ENCODE measurements around the gene ENKUR.
"Not testable (repeated sequence)": the region's sequence is repeated elsewhere in the genome, so short reads cannot be mapped to it uniquely, and the experiment has no call there.

ENKUR gene

DNA sequence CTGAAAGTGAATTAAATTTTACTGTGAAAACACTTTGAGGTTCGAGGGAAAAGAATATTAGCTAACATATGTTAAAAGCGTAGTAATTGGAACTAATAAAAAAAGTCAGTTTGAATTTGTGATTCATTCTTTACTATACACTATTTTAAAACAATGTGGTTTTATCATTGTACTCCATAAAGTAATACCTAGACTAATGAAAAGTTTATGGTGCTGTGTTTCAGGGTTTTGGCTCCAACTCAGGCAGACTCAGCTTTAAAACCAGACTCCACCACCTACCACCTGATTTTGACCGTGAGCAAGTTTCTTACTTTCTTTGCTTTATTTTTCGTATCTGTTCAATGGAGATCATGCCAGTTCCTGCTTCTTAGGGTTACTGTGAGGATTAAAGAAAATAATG is 54.4 kb downstream of the ENKUR start:
- TF ChIP-seq, protein P1, sequence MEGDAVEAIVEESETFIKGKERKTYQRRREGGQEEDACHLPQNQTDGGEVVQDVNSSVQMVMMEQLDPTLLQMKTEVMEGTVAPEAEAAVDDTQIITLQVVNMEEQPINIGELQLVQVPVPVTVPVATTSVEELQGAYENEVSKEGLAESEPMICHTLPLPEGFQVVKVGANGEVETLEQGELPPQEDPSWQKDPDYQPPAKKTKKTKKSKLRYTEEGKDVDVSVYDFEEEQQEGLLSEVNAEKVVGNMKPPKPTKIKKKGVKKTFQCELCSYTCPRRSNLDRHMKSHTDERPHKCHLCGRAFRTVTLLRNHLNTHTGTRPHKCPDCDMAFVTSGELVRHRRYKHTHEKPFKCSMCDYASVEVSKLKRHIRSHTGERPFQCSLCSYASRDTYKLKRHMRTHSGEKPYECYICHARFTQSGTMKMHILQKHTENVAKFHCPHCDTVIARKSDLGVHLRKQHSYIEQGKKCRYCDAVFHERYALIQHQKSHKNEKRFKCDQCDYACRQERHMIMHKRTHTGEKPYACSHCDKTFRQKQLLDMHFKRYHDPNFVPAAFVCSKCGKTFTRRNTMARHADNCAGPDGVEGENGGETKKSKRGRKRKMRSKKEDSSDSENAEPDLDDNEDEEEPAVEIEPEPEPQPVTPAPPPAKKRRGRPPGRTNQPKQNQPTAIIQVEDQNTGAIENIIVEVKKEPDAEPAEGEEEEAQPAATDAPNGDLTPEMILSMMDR (IDR thresholded peaks at IDR 0.05), result no peak
- Mint-ChIP-seq H3K27ac (no peak overlapping the region), H3K27me3 (ENCODE audit: low read depth, poor library complexity) (no peaks in the 10 kb centered on the region), H3K4me3 (no peak overlapping the region), H3K36me3 (ENCODE audit: low read depth) (no peaks in the 10 kb centered on the region), H3K9me3 (no peaks in the 10 kb centered on the region), H3K4me1 (peaks cover 34% of the 10 kb centered on the region)
- no peak for DNase-seq

GRCh38 chr10:24959382-24959730 is 56.6 kb downstream of the ENKUR start:
- peak overlapping the region; percentile 5 for H3K27ac Mint-ChIP-seq

GRCh38 chr10:24958721-24959381 is 57.1 kb downstream of the ENKUR start:
- H3K9me3 Mint-ChIP-seq, result no peaks in the 10 kb centered on the region
- peak overlapping the region; percentile 91 for H3K27ac Mint-ChIP-seq

More at GRCh38 chr10:24959382-24959730, 56.6 kb downstream of the ENKUR start:
- no peak for DNase-seq
- no peaks in the 10 kb centered on the region for H3K27me3 Mint-ChIP-seq (ENCODE audit: low read depth, poor library complexity)
- TF ChIP-seq, protein P1 (IDR thresholded peaks at IDR 0.05), result no peak
- H3K9me3 Mint-ChIP-seq, result no peaks in the 10 kb centered on the region
- no peaks in the 10 kb centered on the region for H3K36me3 Mint-ChIP-seq (ENCODE audit: low read depth)
- peaks cover 34% of the 10 kb centered on the region for H3K4me1 Mint-ChIP-seq
- no peak overlapping the region for H3K4me3 Mint-ChIP-seq

GRCh38 chr10:24958091-24958720 is 57.8 kb downstream of the ENKUR start:
- Mint-ChIP-seq H3K4me1 (peaks cover 36% of the 10 kb centered on the region), H3K36me3 (ENCODE audit: low read depth) (no peaks in the 10 kb centered on the region), H3K27me3 (ENCODE audit: low read depth, poor library complexity) (no peaks in the 10 kb centered on the region), H3K27ac (peak overlapping the region; percentile 91), H3K4me3 (no peak overlapping the region), H3K9me3 (no peaks in the 10 kb centered on the region)
- TF ChIP-seq, protein P1 (IDR thresholded peaks at IDR 0.05), result no peak
- no peak for DNase-seq

More at GRCh38 chr10:24958721-24959381, 57.1 kb downstream of the ENKUR start:
- TF ChIP-seq, protein P1 (IDR thresholded peaks at IDR 0.05), result no peak
- no peaks in the 10 kb centered on the region for H3K27me3 Mint-ChIP-seq (ENCODE audit: low read depth, poor library complexity)
- DNase-seq, result no peak
- no peaks in the 10 kb centered on the region for H3K36me3 Mint-ChIP-seq (ENCODE audit: low read depth)
- no peak overlapping the region for H3K4me3 Mint-ChIP-seq
- peaks cover 35% of the 10 kb centered on the region for H3K4me1 Mint-ChIP-seq

GRCh38 chr10:24957624-24958051 is 58.3 kb downstream of the ENKUR start:
- H3K4me3 Mint-ChIP-seq; H3K36me3 Mint-ChIP-seq (ENCODE audit: low read depth); H3K27me3 Mint-ChIP-seq (ENCODE audit: low read depth, poor library complexity); H3K27ac Mint-ChIP-seq; DNase-seq; H3K9me3 Mint-ChIP-seq: not testable (repeated sequence)
- H3K4me1 Mint-ChIP-seq, result peaks cover 36% of the 10 kb centered on the region

DNA sequence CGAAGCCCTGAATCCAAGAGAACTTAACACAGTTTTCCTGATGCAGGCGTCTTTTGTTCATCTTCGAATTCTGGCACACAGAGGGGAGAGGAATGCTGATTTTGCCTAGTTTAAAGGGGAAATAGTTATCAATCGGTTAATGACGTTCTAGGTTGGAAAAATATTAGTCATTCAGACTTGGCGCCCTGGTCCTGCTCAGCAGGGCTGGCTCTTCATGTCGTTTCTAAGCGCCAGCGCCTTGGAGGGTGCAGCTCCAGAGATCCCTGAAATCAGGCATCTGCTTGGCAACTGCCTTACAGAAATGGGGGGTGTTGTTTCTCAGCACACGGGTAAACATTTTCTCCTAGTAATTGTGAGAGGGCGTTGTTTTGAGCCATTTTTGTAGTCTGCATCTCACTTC is 62.3 kb downstream of the ENKUR start:
- Mint-ChIP-seq H3K27me3 (ENCODE audit: low read depth, poor library complexity) (peaks cover 5% of the 10 kb centered on the region), H3K36me3 (ENCODE audit: low read depth) (no peaks in the 10 kb centered on the region), H3K4me3 (peak overlapping the region; percentile 81), H3K27ac (peak overlapping the region; percentile 50), H3K9me3 (no peaks in the 10 kb centered on the region), H3K4me1 (peaks cover 52% of the 10 kb centered on the region)
- no peak for DNase-seq
- TF ChIP-seq, protein P1 (IDR thresholded peaks at IDR 0.05), result no peak
